Astrocyte (in vitro differentiated cells and primary cell): Measurements from ENCODE around the gene FGD4. TPM values are rescaled to one million over a fixed set of nuclear protein-coding genes. Genes with fewer than 3 reads are reported as not detected.

Experiments
- DNase-seq: peaks from one replicate; pipeline ENCODE4 v3.0.0-alpha.2; 2010; ENCODE audit warnings: low read depth
- FAIRE-seq: peaks from 2 replicates; lab custom pipeline; 2011; peaks lifted over from hg19 to GRCh38; lab: Jason Lieb, UNC
- H2AFZ ChIP-seq: 2 replicates; pipeline ENCODE4 v1.6.0; 2012; ENCODE audit warnings: low read depth, low read length, inconsistent platforms
- H3K27ac ChIP-seq: 2 replicates; pipeline ENCODE4 v1.5.1; 2011; ENCODE audit warnings: low read depth, low read length, inconsistent platforms
- H3K27me3 ChIP-seq: 2 replicates; pipeline ENCODE4 v1.6.0; 2011; ENCODE audit warnings: low read length, inconsistent platforms; ENCODE audit not compliant: insufficient read depth
- H3K36me3 ChIP-seq: 2 replicates; pipeline ENCODE4 v1.5.1; 2011; ENCODE audit warnings: low read length, inconsistent platforms; ENCODE audit not compliant: insufficient read depth
- H3K4me1 ChIP-seq: 2 replicates; pipeline ENCODE4 v1.5.1; 2011; ENCODE audit warnings: low read length, inconsistent platforms; ENCODE audit not compliant: insufficient read depth
- H3K4me2 ChIP-seq: 2 replicates; pipeline ENCODE4 v1.6.0; 2012; ENCODE audit warnings: low read length, inconsistent platforms
- H3K4me3 ChIP-seq: 2 replicates; pipeline ENCODE4 v1.5.1; 2011; ENCODE audit warnings: low read depth, mild to moderate bottlenecking, low read length, inconsistent platforms; ENCODE audit not compliant: insufficient read depth
- H3K79me2 ChIP-seq: 2 replicates; pipeline ENCODE4 v1.6.0; 2012; ENCODE audit warnings: mild to moderate bottlenecking, low read length, inconsistent platforms; ENCODE audit not compliant: insufficient read depth
- H3K9ac ChIP-seq: 2 replicates; pipeline ENCODE4 v1.6.0; 2012; ENCODE audit warnings: mild to moderate bottlenecking, low read length, inconsistent platforms
- H3K9me3 ChIP-seq: 2 replicates; pipeline ENCODE4 v1.5.1; 2012; ENCODE audit warnings: low read depth, mild to moderate bottlenecking, low read length, inconsistent platforms; ENCODE audit not compliant: insufficient read depth
- H4K20me1 ChIP-seq: 2 replicates; pipeline ENCODE4 v1.6.0; 2012; ENCODE audit warnings: low read length, inconsistent platforms; ENCODE audit not compliant: insufficient read depth
- H3K27ac Mint-ChIP-seq: one replicate; pipeline ENCODE4 v1.8.0; 2021; ENCODE audit warnings: mild to moderate bottlenecking, mixed read lengths; ENCODE audit not compliant: unreplicated experiment
- H3K27me3 Mint-ChIP-seq: one replicate; pipeline ENCODE4 v1.8.0; 2021; ENCODE audit warnings: low read depth, mixed read lengths; ENCODE audit not compliant: unreplicated experiment
- H3K36me3 Mint-ChIP-seq: one replicate; pipeline ENCODE4 v1.8.0; 2021; ENCODE audit warnings: low read depth, mixed read lengths; ENCODE audit not compliant: unreplicated experiment
- H3K4me1 Mint-ChIP-seq: one replicate; pipeline ENCODE4 v1.8.0; 2021; ENCODE audit warnings: low read depth, mixed read lengths; ENCODE audit not compliant: unreplicated experiment
- H3K4me3 Mint-ChIP-seq: one replicate; pipeline ENCODE4 v1.8.0; 2021; ENCODE audit warnings: mild to moderate bottlenecking, moderate library complexity, mixed read lengths; ENCODE audit not compliant: unreplicated experiment
- H3K9me3 Mint-ChIP-seq: one replicate; pipeline ENCODE4 v1.8.0; 2021; ENCODE audit warnings: mild to moderate bottlenecking, mixed read lengths; ENCODE audit not compliant: unreplicated experiment
- CTCF ChIP-seq: IDR thresholded peaks from 2 replicates; pipeline ENCODE4 v1.5.1; 2011; ENCODE audit warnings: low read depth, mild to moderate bottlenecking, inconsistent platforms, low read length, moderate library complexity; ENCODE audit not compliant: insufficient read depth
- EZH2 ChIP-seq: IDR thresholded peaks from 2 replicates; pipeline ENCODE4 v1.6.1; 2012; ENCODE audit warnings: mild to moderate bottlenecking, low read length, inconsistent platforms; ENCODE audit not compliant: insufficient read depth
- total RNA-seq: library from RNA; stranded (reverse); gene quantifications from 2 replicates; pipeline ENCODE4 v1.2.1, GENCODE V29; 2021

FGD4 gene
- total RNA-seq, 1 donor from 2014 or later: 18.7 TPM

- H3K79me2 ChIP-seq: no peaks in the 10 kb centered on the region
Observed at GRCh38 chr12:32478858-32479725, 79.7 kb downstream of the FGD4 start.

GRCh38 chr12:32482226-32482625, 82.9 kb downstream of the FGD4 start:
- no peaks in the 10 kb centered on the region for H3K36me3 Mint-ChIP-seq
- no peak overlapping the region for H3K4me3 Mint-ChIP-seq
- no peaks in the 10 kb centered on the region for H3K27me3 Mint-ChIP-seq
- no peak for DNase-seq
- Histone ChIP-seq H3K79me2 (no peaks in the 10 kb centered on the region), H2AFZ (no peak overlapping the region), H3K4me2 (no peak overlapping the region), H3K4me1 (no peaks in the 10 kb centered on the region), H3K9me3 (no peaks in the 10 kb centered on the region), H3K9ac (no peak overlapping the region), H4K20me1 (no peaks in the 10 kb centered on the region), H3K4me3 (no peak overlapping the region), H3K27me3 (no peaks in the 10 kb centered on the region), H3K27ac (no peak overlapping the region), H3K36me3 (no peaks in the 10 kb centered on the region)
- H3K4me1 Mint-ChIP-seq: peaks cover 18% of the 10 kb centered on the region
- H3K27ac Mint-ChIP-seq: no peak overlapping the region
- FAIRE-seq: no peak
- TF ChIP-seq CTCF: no peak
- TF ChIP-seq EZH2: no peak
- no peaks in the 10 kb centered on the region for H3K9me3 Mint-ChIP-seq

More at GRCh38 chr12:32478858-32479725, 79.7 kb downstream of the FGD4 start:
- TF ChIP-seq CTCF: no peak
- TF ChIP-seq EZH2: no peak
- Histone ChIP-seq H3K9ac (no peak overlapping the region), H3K27me3 (no peaks in the 10 kb centered on the region), H3K9me3 (no peaks in the 10 kb centered on the region), H3K4me1 (no peaks in the 10 kb centered on the region), H3K27ac (no peak overlapping the region), H4K20me1 (no peaks in the 10 kb centered on the region), H3K4me2 (no peak overlapping the region), H3K36me3 (no peaks in the 10 kb centered on the region), H2AFZ (no peak overlapping the region), H3K4me3 (no peak overlapping the region)
- Mint-ChIP-seq H3K36me3 (peaks cover 2% of the 10 kb centered on the region), H3K27ac (peak overlapping the region; percentile 7), H3K9me3 (no peaks in the 10 kb centered on the region), H3K4me1 (peaks cover 10% of the 10 kb centered on the region), H3K27me3 (no peaks in the 10 kb centered on the region), H3K4me3 (no peak overlapping the region)
- FAIRE-seq (no peak), DNase-seq (no peak)

GRCh38 chr12:32483499-32483898, 84.1 kb downstream of the FGD4 start:
- TF ChIP-seq EZH2 (no peak), CTCF (no peak)
- H3K9me3 ChIP-seq: no peaks in the 10 kb centered on the region
- no peak overlapping the region for H3K9ac ChIP-seq
- H3K4me1 ChIP-seq: no peaks in the 10 kb centered on the region
- DNase-seq (no peak), FAIRE-seq (no peak)
- Mint-ChIP-seq H3K36me3 (no peaks in the 10 kb centered on the region), H3K27ac (no peak overlapping the region), H3K4me1 (peaks cover 12% of the 10 kb centered on the region), H3K9me3 (no peaks in the 10 kb centered on the region), H3K27me3 (no peaks in the 10 kb centered on the region), H3K4me3 (no peak overlapping the region)
- no peak overlapping the region for H3K4me2 ChIP-seq
- no peak overlapping the region for H2AFZ ChIP-seq
- H3K27ac ChIP-seq: no peak overlapping the region
- no peaks in the 10 kb centered on the region for H3K79me2 ChIP-seq
- H4K20me1 ChIP-seq: no peaks in the 10 kb centered on the region
- H3K36me3 ChIP-seq: no peaks in the 10 kb centered on the region
- no peak overlapping the region for H3K4me3 ChIP-seq
- H3K27me3 ChIP-seq: no peaks in the 10 kb centered on the region
